ENCODE measurements around the gene KCNK7. TPM values are rescaled to one million over a fixed set of nuclear protein-coding genes. Genes with fewer than 3 reads are reported as not detected.

KCNK7 gene
- total RNA-seq, 2 experiments from 2014 or later, result 4.9 to 5.0 TPM

DNA sequence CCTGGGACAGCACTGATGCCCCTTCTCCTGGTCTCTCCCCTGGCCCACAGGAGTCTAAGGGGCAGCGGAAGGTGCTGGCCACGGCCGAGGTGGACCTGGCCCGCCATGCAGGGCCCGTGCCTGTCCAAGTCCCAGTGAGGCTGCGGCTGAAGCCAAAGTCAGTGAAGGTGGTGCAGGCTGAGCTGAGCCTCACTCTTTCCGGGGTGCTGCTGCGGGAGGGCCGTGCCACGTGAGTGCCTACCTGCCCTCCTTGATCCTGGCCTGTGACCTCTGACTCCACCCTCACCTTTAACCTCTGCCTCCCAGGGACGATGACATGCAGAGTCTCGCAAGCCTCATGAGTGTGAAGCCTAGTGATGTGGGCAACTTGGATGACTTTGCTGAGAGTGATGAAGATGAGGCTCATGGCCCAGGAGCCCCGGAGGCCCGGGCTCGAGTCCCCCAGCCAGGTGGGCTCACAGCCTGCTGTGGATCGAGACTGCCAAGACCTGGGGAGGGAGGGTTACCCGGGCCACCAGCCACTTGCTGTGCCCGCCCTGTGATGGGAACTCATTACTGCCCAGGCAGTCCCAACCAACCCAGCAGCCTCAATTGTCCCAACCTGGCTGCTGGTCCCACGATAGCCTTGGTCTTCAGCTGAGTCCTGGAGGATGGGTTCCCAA, 15.4 kb downstream of the KCNK7 start:
- H3K9me3 Mint-ChIP-seq, result no peaks in the 10 kb centered on the region
- no peaks in the 10 kb centered on the region for H3K9me3 ChIP-seq (ENCODE audit: control insufficient read depth in 1 of 2, insufficient read depth in 1 of 2, low read length in 2 of 2)
- H3K4me1 ChIP-seq (ENCODE audit: insufficient read depth, low read length), result peaks cover 44% of the 10 kb centered on the region
- no peak overlapping the region for H3K27ac Mint-ChIP-seq
- DNase-seq (no peak), ATAC-seq (ENCODE audit: poor library complexity) (no peak)
- ChIA-PET POLR2A (no interaction called here), CTCF (no interaction called here)
- H3K4me3 Mint-ChIP-seq, result peak overlapping the region; percentile 11
- H3K4me3 ChIP-seq (ENCODE audit: low read length), result no peak overlapping the region
- H3K4me1 Mint-ChIP-seq (ENCODE audit: low read depth), result peaks cover 25% of the 10 kb centered on the region
- TF ChIP-seq, protein P1, sequence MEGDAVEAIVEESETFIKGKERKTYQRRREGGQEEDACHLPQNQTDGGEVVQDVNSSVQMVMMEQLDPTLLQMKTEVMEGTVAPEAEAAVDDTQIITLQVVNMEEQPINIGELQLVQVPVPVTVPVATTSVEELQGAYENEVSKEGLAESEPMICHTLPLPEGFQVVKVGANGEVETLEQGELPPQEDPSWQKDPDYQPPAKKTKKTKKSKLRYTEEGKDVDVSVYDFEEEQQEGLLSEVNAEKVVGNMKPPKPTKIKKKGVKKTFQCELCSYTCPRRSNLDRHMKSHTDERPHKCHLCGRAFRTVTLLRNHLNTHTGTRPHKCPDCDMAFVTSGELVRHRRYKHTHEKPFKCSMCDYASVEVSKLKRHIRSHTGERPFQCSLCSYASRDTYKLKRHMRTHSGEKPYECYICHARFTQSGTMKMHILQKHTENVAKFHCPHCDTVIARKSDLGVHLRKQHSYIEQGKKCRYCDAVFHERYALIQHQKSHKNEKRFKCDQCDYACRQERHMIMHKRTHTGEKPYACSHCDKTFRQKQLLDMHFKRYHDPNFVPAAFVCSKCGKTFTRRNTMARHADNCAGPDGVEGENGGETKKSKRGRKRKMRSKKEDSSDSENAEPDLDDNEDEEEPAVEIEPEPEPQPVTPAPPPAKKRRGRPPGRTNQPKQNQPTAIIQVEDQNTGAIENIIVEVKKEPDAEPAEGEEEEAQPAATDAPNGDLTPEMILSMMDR (IDR thresholded peaks at IDR 0.05), result no peak
- H3K27me3 Mint-ChIP-seq, result no peaks in the 10 kb centered on the region
- intact Hi-C loops (cut with DNase I, micrococcal nuclease), result no loop called here
- H3K36me3 Mint-ChIP-seq (ENCODE audit: low read depth), result peaks cover 62% of the 10 kb centered on the region
- peaks cover 58% of the 10 kb centered on the region for H3K36me3 ChIP-seq (ENCODE audit: insufficient read depth, low read length)
- no peaks in the 10 kb centered on the region for H3K27me3 ChIP-seq (ENCODE audit: control insufficient read depth in 1 of 2, insufficient read depth in 2 of 2, low read length in 2 of 2)
- no peak overlapping the region for H3K27ac ChIP-seq (ENCODE audit: low read depth in 1 of 2, low read length in 2 of 2)

DNA sequence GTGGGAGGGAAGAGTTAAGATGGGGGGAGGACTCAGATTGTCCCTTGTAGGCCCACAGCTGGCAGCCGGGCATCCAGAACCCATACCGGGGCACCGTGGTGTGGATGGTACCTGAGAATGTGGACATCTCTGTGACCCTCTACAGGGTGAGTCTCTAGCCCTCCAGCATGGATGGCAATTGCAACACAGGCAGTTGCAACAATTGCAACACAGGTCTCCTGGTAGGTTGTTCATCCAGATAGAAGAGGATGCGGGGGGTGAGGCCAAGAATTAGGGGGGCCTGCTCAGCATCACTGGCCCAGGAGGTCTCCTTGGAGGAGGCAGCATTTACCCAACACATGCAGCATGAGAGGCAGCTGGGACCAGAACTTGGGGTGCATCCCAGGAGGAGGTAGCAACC, 16.3 kb downstream of the KCNK7 start:
- no peak for DNase-seq
- ChIA-PET CTCF (no interaction called here), POLR2A (interaction anchor here (1.0 kb wide), 1 partner anchor 9 kb away, joined by 3 read pairs; no protein-coding TSS in a partner anchor)
- Histone ChIP-seq H3K27me3 (ENCODE audit: control insufficient read depth in 1 of 2, insufficient read depth in 2 of 2, low read length in 2 of 2) (no peaks in the 10 kb centered on the region), H3K4me1 (ENCODE audit: insufficient read depth, low read length) (peaks cover 50% of the 10 kb centered on the region), H3K9me3 (ENCODE audit: control insufficient read depth in 1 of 2, insufficient read depth in 1 of 2, low read length in 2 of 2) (no peaks in the 10 kb centered on the region), H3K36me3 (ENCODE audit: insufficient read depth, low read length) (peaks cover 54% of the 10 kb centered on the region), H3K4me3 (ENCODE audit: low read length) (no peak overlapping the region), H3K27ac (ENCODE audit: low read depth in 1 of 2, low read length in 2 of 2) (no peak overlapping the region)
- Mint-ChIP-seq H3K9me3 (no peaks in the 10 kb centered on the region), H3K4me1 (ENCODE audit: low read depth) (peaks cover 31% of the 10 kb centered on the region), H3K4me3 (peak overlapping the region; percentile 56), H3K27ac (peak overlapping the region; percentile 37), H3K27me3 (no peaks in the 10 kb centered on the region), H3K36me3 (ENCODE audit: low read depth) (peaks cover 64% of the 10 kb centered on the region)
- intact Hi-C loops (cut with DNase I, micrococcal nuclease), result loop anchor here in 1 of 2 experiments (10.0 kb wide), 1 partner anchor 54 kb away; the partner anchor contains the start of gene SCYL1
- TF ChIP-seq, protein P1 (IDR thresholded peaks at IDR 0.05), result no peak
- no peak for ATAC-seq (ENCODE audit: poor library complexity)

DNA sequence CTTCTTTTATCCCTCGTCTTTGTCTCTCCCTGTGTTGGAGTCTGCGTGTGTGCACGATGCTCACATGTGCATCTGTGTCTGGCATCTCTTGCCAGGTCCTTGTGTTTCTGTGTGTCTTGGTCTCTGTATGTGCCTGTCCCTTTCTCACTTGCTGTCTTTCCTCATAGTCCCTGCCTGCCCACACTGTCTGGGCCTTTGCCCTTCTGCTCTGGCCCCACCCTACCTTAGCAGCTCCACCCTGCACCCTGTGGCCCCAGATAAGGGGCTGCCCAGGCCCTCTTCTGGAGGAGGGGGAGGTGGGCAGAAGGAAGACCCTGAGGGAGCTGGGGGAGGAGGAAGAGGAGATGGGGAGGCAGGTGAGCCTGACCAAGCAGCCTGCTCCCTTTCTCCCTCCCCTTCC, 16.9 kb downstream of the KCNK7 start:
- H3K4me1 ChIP-seq (ENCODE audit: insufficient read depth, low read length), result peaks cover 52% of the 10 kb centered on the region
- H3K27me3 ChIP-seq (ENCODE audit: control insufficient read depth in 1 of 2, insufficient read depth in 2 of 2, low read length in 2 of 2), result no peaks in the 10 kb centered on the region
- CTCF ChIA-PET, result interaction anchor here (4.1 kb wide), 1 partner anchor 10 kb away, joined by 31 read pairs; no protein-coding TSS in a partner anchor
- Mint-ChIP-seq H3K36me3 (ENCODE audit: low read depth) (peaks cover 62% of the 10 kb centered on the region), H3K4me3 (peak overlapping the region; percentile 67), H3K4me1 (ENCODE audit: low read depth) (peaks cover 31% of the 10 kb centered on the region), H3K27me3 (no peaks in the 10 kb centered on the region), H3K27ac (peak overlapping the region; percentile 37), H3K9me3 (no peaks in the 10 kb centered on the region)
- H3K9me3 ChIP-seq (ENCODE audit: control insufficient read depth in 1 of 2, insufficient read depth in 1 of 2, low read length in 2 of 2), result no peaks in the 10 kb centered on the region
- intact Hi-C loops (cut with DNase I, micrococcal nuclease), result loop anchor here in 1 of 2 experiments (1.0 to 10.0 kb wide), 2 partner anchors 12 to 54 kb away; partner anchors contain the start of gene SCYL1
- TF ChIP-seq, protein P1 (IDR thresholded peaks at IDR 0.05), result no peak
- no peak for DNase-seq
- ATAC-seq (ENCODE audit: poor library complexity), result no peak
- H3K36me3 ChIP-seq (ENCODE audit: insufficient read depth, low read length), result peaks cover 51% of the 10 kb centered on the region
- POLR2A ChIA-PET, result interaction anchor here (1.0 kb wide), 1 partner anchor 9 kb away, joined by 3 read pairs; no protein-coding TSS in a partner anchor
- no peak overlapping the region for H3K4me3 ChIP-seq (ENCODE audit: low read length)
- no peak overlapping the region for H3K27ac ChIP-seq (ENCODE audit: low read depth in 1 of 2, low read length in 2 of 2)
